GM12864 (cell line): Measurements from ENCODE around the gene SP3.

ENCODE experiments used
- DNase-seq: peaks from one replicate; pipeline ENCODE4 v3.0.0-alpha.2; 2011; ENCODE audit warnings: low read depth
- H3K4me3 ChIP-seq: 2 replicates; pipeline ENCODE4 v1.5.1; 2011; ENCODE audit warnings: mild to moderate bottlenecking, low read depth, low read length, control low read depth
- CTCF ChIP-seq: IDR thresholded peaks from 2 replicates; pipeline ENCODE4 v1.5.1; 2011; ENCODE audit warnings: low read depth, mild to moderate bottlenecking, moderate library complexity, low read length, control low read depth, inconsistent platforms; ENCODE audit errors: missing control alignments

SP3 gene

DNA sequence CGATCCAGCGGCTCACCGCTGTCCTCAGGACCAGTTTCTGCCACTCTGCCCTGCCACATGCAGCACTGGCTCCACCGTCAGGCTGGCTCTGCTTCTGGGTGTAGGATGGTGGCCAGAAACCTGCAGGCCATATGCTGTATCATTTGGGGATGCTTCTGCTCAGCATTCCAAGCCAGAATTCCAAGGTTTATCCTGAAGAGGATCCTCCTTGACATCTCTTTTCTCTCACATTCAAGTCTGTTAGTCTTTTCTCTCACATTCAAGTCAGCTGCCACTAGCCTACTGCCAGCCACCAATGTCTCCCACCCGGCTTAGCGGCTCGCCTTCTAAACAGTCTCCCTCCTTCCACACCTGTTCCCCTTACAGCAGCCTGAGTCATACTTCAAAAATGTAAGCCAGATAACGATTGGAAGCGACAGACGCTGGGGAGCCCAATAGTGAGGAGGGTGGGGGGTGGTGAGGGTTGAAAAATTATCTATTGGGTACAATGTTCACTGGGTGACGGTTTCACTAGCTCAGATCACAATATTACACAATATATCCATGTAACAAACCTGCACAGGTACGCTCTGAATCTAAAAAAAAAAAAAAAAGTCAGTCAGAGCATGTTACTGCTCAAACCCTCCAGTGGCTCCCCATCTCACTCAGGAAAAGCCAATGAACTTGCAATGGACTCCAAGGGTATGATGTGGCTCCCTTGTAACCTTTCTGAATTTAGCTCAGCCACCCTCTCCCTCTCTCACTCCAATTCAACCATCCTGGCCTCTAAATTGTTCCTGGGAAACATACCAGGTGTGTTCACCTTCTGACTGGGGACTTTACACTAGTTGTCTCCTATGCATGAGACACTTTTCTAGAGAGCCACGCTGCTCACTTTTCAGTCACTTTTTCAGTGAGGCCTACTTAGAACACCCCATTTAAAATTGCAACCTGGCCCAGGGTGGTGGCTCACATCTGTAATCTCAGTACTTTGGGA is 38.8 kb upstream of the SP3 start:
- no peak for TF ChIP-seq CTCF
- H3K4me3 ChIP-seq: no peak overlapping the region
- DNase-seq: no peak

GRCh38 chr2:174002679-174003078 is 37.5 kb upstream of the SP3 start:
- no peak for TF ChIP-seq CTCF
- no peak for DNase-seq
- no peak overlapping the region for H3K4me3 ChIP-seq

DNA sequence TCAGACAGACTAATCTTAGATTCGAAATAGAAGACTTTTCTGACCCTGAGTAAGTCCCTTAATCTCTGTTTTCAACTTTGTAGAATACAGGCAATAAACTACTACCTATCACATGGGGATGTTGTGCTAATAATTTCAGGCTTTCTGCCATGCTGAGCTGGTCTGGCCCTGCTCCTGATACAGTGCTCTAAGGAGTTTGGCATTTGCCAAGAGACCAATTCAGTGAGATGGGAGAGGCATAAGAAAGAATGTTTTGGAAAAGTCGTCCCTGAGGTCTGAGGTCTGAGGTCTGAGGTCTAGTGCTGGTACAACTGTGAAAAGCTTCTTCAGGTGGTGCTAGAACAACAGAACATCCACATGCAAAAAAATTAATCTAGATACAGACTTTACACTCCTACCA is 35.9 kb upstream of the SP3 start:
- no peak for TF ChIP-seq CTCF
- DNase-seq: no peak
- no peak overlapping the region for H3K4me3 ChIP-seq

- no peak for TF ChIP-seq CTCF
These were observed 34.6 kb upstream of the SP3 start for GRCh38 chr2:173999724-174000123.

GRCh38 chr2:173999272-173999671 is 34.1 kb upstream of the SP3 start:
- H3K4me3 ChIP-seq: no peak overlapping the region
- no peak for DNase-seq
- no peak for TF ChIP-seq CTCF

More at GRCh38 chr2:173999724-174000123, 34.6 kb upstream of the SP3 start:
- H3K4me3 ChIP-seq: no peak overlapping the region
- DNase-seq: no peak

DNA sequence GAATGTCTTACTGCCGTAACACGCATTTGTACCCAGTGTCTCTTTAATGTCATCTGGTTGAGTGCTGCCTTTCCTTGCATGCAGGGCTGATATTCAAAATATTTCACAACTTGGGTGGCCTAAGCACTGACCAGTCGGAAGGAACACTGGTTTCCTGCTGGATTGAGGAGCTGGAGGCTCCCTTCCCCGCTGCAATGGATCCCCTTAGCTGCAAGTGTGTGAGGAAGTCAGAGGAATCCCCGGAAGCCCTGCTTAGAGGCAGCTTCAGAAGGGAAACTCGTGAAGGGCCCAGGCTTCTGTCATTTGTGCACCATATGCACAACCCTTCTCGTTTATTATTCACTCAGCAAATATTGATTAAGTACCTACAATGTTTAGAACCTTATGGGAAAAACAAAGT is 33.2 kb upstream of the SP3 start:
- DNase-seq: no peak
- no peak for TF ChIP-seq CTCF

DNA sequence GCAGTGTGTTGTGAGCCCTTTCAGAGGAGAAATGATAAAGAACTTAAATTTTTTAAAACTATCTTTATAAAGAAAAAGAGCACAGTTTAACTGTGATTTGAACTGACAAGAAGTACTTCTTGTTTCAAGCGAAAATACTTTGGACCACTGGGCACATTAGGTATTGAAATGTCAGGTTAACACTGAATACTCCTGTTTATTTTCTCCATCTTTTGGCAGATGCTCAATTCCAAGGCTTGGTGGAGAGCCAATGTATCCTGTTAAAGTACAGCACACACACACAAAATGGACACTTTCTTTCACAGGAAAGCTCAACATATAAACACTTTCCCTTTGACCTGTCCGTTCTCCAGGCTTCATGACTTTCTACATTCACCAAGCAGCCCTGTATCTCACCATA is 32.6 kb upstream of the SP3 start:
- H3K4me3 ChIP-seq: no peak overlapping the region
- no peak for DNase-seq
- no peak for TF ChIP-seq CTCF

More for the DNA sequence above, 33.2 kb upstream of the SP3 start:
- no peak overlapping the region for H3K4me3 ChIP-seq
